GM04503 (cell line): Measurements from ENCODE around the gene SEMA5A.

Experiments
- DNase-seq: peaks from one replicate; pipeline ENCODE4 v3.0.0-alpha.2; 2012; ENCODE audit warnings: low read depth

SEMA5A gene, protein sequence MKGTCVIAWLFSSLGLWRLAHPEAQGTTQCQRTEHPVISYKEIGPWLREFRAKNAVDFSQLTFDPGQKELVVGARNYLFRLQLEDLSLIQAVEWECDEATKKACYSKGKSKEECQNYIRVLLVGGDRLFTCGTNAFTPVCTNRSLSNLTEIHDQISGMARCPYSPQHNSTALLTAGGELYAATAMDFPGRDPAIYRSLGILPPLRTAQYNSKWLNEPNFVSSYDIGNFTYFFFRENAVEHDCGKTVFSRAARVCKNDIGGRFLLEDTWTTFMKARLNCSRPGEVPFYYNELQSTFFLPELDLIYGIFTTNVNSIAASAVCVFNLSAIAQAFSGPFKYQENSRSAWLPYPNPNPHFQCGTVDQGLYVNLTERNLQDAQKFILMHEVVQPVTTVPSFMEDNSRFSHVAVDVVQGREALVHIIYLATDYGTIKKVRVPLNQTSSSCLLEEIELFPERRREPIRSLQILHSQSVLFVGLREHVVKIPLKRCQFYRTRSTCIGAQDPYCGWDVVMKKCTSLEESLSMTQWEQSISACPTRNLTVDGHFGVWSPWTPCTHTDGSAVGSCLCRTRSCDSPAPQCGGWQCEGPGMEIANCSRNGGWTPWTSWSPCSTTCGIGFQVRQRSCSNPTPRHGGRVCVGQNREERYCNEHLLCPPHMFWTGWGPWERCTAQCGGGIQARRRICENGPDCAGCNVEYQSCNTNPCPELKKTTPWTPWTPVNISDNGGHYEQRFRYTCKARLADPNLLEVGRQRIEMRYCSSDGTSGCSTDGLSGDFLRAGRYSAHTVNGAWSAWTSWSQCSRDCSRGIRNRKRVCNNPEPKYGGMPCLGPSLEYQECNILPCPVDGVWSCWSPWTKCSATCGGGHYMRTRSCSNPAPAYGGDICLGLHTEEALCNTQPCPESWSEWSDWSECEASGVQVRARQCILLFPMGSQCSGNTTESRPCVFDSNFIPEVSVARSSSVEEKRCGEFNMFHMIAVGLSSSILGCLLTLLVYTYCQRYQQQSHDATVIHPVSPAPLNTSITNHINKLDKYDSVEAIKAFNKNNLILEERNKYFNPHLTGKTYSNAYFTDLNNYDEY

GRCh38 chr5:9545992-9546851 is at the start of gene SEMA5A:
SEMA5A (minus strand) TSS chr5:9546075; CDS start chr5:9379946, 166,129 bp downstream.
- no peak for DNase-seq

DNA sequence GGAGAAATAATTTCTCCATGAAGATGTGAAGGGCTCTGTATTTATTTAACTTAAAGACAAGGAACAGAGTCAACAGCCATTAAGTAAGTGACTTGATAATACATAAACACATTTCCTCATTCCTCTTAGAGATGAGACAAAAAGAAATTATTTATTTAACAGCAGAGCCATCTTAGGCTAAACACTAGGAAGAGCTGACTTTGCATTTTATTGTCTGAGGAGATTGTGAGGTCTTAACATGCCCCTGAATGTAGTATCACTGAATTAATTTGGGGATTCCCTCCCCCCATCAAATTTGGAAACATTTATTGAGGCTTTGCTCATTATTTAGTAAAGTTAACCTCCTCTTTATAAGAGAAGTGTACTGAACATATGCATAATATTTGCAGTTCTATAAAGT is 49.0 kb upstream of the SEMA5A start:
- no peak for DNase-seq

DNA sequence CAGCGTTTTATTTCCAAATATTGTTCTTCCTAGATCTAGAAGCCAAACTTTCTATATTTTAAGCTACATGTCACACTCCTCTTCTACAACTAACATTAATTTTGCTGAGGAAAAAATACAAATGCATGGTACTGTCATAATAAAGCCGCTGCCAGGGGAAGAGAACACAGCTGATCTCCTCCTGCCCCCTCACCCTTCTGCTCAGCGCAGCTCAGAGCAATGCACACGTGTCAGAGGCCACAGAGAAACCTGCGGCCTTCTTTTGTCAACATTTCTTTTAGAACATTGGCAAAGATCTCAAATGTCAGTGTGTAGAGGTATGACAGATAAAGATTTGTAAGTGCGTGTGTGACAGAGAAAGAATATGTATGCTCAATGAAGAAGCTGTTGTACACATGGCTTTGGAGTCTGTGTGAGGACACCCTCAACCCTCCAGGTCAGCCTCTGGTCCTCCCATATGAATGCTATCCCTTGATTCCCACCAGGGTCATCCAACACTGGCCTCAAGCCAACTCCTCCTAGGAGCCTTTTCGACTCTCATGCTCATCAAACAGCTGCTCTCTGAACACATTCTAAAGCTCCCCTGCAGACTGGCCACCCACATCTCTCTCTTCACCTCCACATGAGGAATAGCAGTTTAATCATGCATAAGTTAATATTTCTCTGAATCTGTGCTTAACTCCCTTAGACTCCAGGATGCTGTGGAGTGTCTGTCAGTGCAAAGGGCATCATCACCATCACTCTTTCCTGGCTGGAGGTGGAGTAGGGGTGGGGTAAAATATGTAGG is 43.4 kb upstream of the SEMA5A start:
- no peak for DNase-seq

DNA sequence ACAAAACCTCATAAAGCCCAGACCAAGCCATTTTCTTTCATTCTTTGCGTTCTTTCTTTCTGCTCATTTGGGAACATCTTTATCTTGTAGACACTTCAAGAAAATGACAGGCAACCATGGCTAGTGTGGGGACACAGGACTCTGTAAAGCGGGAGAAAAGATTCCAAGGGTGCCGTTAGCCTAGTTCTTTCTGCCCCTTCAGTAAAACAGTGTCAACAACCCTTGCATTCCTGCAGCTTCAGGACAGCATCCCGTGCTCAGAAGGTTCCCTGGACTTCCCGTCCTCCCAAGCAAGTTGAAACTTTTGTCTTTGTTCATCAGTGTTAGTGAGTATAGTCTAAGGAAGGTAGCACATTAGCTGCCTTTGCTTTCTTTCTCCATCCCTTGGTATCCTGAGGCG is 42.4 kb upstream of the SEMA5A start:
- no peak for DNase-seq

DNA sequence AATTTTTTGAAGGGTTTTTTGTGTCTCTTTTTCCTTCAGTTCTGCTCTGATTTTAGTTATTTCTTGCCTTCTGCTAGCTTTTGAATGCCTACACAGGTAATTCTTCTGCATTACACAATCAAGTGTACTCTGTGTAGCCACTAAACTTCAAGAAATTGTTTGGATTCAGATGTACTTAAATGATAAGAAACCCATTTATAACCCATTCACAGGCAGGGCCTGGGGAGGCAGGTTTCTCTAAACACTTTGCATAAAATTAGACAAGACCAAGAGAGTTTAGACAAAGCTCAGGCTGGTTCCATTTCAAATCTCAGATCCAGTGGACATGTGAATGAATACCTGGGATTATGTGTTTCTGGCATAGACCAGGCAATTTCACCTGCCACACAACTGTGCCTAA is 41.3 kb upstream of the SEMA5A start:
- no peak for DNase-seq

- no peak for DNase-seq
These were observed 36.5 kb upstream of the SEMA5A start for GRCh38 chr5:9582406-9582805.

- no peak for DNase-seq
These were observed 27.9 kb upstream of the SEMA5A start for GRCh38 chr5:9573796-9574195.

- DNase-seq = no peak
These were observed 26.4 kb upstream of the SEMA5A start for GRCh38 chr5:9572246-9572645.

GRCh38 chr5:9570876-9571275 is 25.0 kb upstream of the SEMA5A start:
- DNase-seq = no peak

- no peak for DNase-seq
These were observed 21.2 kb upstream of the SEMA5A start for GRCh38 chr5:9567039-9567438.

- no peak for DNase-seq
These were observed 18.9 kb upstream of the SEMA5A start for GRCh38 chr5:9564752-9565151.

DNA sequence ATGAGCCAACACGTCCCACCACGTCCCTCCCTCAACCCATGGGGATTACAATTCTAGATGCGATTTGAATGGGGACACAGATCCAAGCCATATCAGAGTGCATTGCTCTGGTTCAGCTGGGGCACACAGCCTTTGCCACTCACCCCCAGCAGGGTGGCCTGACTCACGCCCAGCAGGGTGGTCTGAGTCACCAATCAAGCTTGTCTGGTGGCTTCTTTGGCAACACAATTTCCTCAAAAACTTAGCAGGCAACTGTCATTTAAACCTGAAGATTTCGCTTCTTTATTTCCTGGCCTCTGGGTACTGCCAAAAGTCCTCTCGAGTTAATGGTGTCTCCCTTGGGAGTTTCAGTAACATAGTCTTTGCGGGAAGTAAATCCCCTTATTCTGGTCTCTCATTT is 16.3 kb upstream of the SEMA5A start:
- no peak for DNase-seq

- DNase-seq = no peak
These were observed 14.1 kb upstream of the SEMA5A start for GRCh38 chr5:9559965-9560364.

DNA sequence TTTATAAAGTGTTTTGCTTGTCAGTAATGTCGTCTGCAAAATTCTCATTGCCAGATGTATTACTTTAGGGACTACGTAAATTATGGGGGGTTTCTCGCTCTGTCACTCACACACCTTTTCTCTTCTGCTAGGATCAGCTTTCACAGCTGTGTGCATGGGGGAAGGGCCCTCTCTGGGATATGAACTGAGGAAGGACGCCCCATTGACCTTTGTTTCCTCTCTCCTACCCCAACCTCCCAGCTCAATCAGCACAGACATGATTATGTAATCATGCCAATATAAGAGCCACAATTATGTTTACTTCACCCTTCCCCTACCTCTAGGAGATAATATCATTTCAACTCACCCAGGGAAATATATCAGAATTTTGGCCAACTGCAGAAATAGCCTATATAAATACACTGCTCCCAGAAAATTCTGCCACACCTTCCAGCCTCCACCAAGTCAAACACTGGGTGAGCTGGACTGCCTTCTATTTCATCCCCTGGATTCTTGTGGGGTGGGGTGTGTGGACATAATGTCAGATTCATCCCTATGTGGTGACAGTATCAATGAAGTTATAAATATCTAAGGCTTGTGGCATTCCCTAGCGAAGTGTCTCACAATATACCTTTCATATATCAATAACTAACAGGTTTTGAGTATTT is 12.6 kb upstream of the SEMA5A start:
- no peak for DNase-seq

DNA sequence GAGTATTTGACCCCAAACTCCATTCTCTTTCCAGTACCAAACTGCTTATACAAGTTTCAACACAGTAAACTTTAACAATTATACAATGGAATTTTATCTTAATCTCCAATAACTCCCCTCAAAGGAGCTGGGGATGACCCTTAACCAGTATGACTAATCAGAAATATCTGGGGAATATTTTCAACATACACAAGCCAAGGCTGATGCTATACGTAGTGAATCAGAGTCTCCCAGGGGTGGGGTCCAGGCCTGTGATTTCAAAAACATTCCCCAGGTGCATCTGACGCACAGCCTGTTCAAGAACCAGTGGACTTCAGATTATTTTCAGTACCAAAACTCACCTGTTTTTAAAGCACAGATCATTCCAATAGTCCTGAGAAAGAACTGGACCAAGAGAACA is 11.8 kb upstream of the SEMA5A start:
- no peak for DNase-seq

DNA sequence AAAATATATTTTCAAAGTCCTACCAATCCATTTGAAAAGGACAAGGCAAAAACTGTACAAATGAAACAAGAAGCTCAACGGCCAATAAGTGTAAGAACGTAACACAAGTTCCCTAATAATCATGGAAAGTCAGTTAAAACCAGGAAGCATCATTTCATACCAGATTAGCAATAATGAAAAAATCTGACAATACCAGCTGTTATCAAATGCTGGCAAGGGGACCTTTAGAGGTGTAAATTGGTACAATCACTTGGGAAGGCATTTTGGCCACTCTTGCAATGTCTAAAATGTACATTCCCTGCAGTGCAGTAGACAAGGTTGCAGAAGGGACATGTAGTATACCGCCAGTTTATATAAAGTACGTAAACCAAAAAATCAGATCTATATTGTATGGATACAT is 10.1 kb upstream of the SEMA5A start:
- no peak for DNase-seq

DNA sequence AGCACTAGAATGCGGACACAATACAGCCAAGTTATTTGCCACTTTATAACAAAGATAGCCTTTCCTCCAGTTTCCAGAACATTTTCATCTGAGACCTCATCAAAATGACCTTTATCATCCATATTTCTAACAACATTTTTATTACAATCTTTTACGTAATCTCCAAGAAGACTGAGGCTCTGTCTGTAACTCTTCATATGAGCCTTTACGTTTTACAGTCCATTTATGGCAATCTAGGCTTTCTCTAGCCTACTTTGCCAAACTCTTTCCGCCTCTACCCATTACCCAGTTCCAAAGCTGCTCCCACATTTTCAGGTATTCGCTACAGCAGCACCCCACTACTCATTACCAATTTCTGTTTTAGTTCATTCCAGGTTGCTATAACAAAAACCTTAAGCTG is 8.2 kb upstream of the SEMA5A start:
- no peak for DNase-seq

- DNase-seq = no peak
These were observed 7.7 kb upstream of the SEMA5A start for GRCh38 chr5:9553561-9553960.

GRCh38 chr5:9551567-9552537 is 6.0 kb upstream of the SEMA5A start:
- DNase-seq = no peak
